Left renal pelvis (tissue), 4 donors: Measurements from ENCODE around the gene MED27. TPM values are rescaled to one million over a fixed set of nuclear protein-coding genes. Genes with fewer than 3 reads are reported as not detected.

ENCODE experiments used
- DNase-seq, 4 donors: peaks; one replicate each; pipeline ENCODE4 v3.0.0-alpha.2; 2013; ENCODE audit warnings: low read depth in 4 of 4, low spot score in 3 of 4
- polyA plus RNA-seq, 4 donors: library from polyadenylated mRNA; unstranded; fragments of 120-200 nt; gene quantifications; one replicate each; pipeline ENCODE4 v1.2.1, GENCODE V29; 2013; ENCODE audit not compliant: insufficient read length in 4 of 4

The MED27 gene
- polyA plus RNA-seq, 4 donors, result 17.1 to 22.4 (median 21.8) TPM

GRCh38 chr9:132002643-132003318 lies 76.9 kb downstream of the MED27 start:
- DNase-seq, result no peak

- DNase-seq, result no peak
Observed at GRCh38 chr9:132001567-132001966, 78.1 kb downstream of the MED27 start.

GRCh38 chr9:132000659-132001058 lies 79.0 kb downstream of the MED27 start:
- DNase-seq, result no peak

- no peak for DNase-seq
Observed at GRCh38 chr9:131999692-132000551, 79.7 kb downstream of the MED27 start.

- DNase-seq, result no peak
Observed at GRCh38 chr9:131997779-131998178, 81.9 kb downstream of the MED27 start.

- DNase-seq, result no peak
Observed at GRCh38 chr9:131997076-131997475, 82.6 kb downstream of the MED27 start.

- DNase-seq, result no peak
Observed at GRCh38 chr9:131995382-131995781, 84.3 kb downstream of the MED27 start.

GRCh38 chr9:131994364-131995125 lies 85.1 kb downstream of the MED27 start:
- DNase-seq, result no peak

GRCh38 chr9:131992906-131993657 lies 86.6 kb downstream of the MED27 start:
- no peak for DNase-seq

- no peak for DNase-seq
Observed at GRCh38 chr9:131987232-131987631, 92.4 kb downstream of the MED27 start.

- DNase-seq, result no peak
Observed at GRCh38 chr9:131986576-131986975, 93.1 kb downstream of the MED27 start.

- DNase-seq, result no peak
Observed at GRCh38 chr9:131986089-131986488, 93.6 kb downstream of the MED27 start.

GRCh38 chr9:131984564-131984963 lies 95.1 kb downstream of the MED27 start:
- no peak for DNase-seq

- no peak for DNase-seq
Observed at GRCh38 chr9:131982671-131983239, 96.9 kb downstream of the MED27 start.

GRCh38 chr9:131982102-131982501 lies 97.6 kb downstream of the MED27 start:
- DNase-seq, result no peak

GRCh38 chr9:131981116-131981776 lies 98.4 kb downstream of the MED27 start:
- DNase-seq, result no peak

- no peak for DNase-seq
Observed at GRCh38 chr9:131980267-131981016, 99.2 kb downstream of the MED27 start.

- no peak for DNase-seq
Observed at GRCh38 chr9:131977109-131977838, 102.4 kb downstream of the MED27 start.
